K562 (cell line): ENCODE data around the gene HGS. TPM values are rescaled to one million over a fixed set of nuclear protein-coding genes. Genes with fewer than 3 reads are reported as not detected.

Experiments used
- ARNT ChIP-seq, 2 experiments: fragments of 450-650 bp; IDR thresholded peaks; 2 replicates each; pipeline ENCODE4 v1.6.1; 2016; ENCODE audit warnings: mild to moderate bottlenecking in 1 of 2
- CEBPG ChIP-seq, 3 experiments: fragments of 200-800 bp in 1 of 3; sonication (Bioruptor generic) in 1 of 3; sonication (generic) in 1 of 3; formaldehyde crosslinking in 1 of 3; IDR thresholded peaks in 2 of 3; conservative IDR thresholded peaks in 1 of 3; 2 replicates each; pipeline versions ENCODE4 v1.6.1 to v1.8.0; 2016 to 2022; ENCODE audit warnings: missing compliant biosample characterization in 2 of 3, missing genetic modification characterization in 2 of 3, mild to moderate bottlenecking in 1 of 3, missing genetic modification reagents in 1 of 3
- MEF2A ChIP-seq: IDR thresholded peaks from 2 replicates; pipeline ENCODE4 v1.6.1; 2011; ENCODE audit warnings: low read depth, mild to moderate bottlenecking, low read length, moderate library complexity; ENCODE audit not compliant: control insufficient read depth
- ZNF318 ChIP-seq, 2 experiments: fragments of 450-650 bp; IDR thresholded peaks; 2 replicates each; pipeline ENCODE4 v1.6.1; 2016; ENCODE audit warnings: mild to moderate bottlenecking in 2 of 2, borderline replicate concordance in 1 of 2, low read depth in 1 of 2, moderate library complexity in 1 of 2
- polyA plus RNA-seq, 8 experiments: library from polyadenylated mRNA; depleted of rRNA in 4 of 8; stranded (reverse) in 5 of 8; unstranded in 3 of 8; fragments of >200 nt; fragmentation: Nextera tagmentation in 2 of 8; fragmentation: Illumina TruSeq in 1 of 8; extraction: Ambion mirVana in 2 of 8; extraction: Trizol in 1 of 8; gene quantifications; 2 replicates each; pipeline versions ENCODE4 v1.2.1 to v1.2.3, GENCODE V29; 2011 to 2014; ENCODE audit warnings: inconsistent platforms in 1 of 8, missing spikeins in 1 of 8
- total RNA-seq, 7 experiments: library from RNA; depleted of rRNA in 6 of 7; stranded (reverse); fragments of >200 nt in 6 of 7; fragmentation: Illumina TruSeq in 2 of 7; extraction: Trizol in 2 of 7; gene quantifications; 2 replicates each; pipeline versions ENCODE4 v1.2.1 to v1.2.3, GENCODE V29; 2011 to 2021; ENCODE audit warnings: low replicate concordance in 1 of 7

Gene HGS
- total and polyA plus RNA-seq, 9 of the 15 experiments (the other 6 are each of a cell fraction or from before 2014, with no cell fraction given): 3.9 to 176 (median 77.1) TPM

GRCh38 chr17:81722184-81723120 lies 38.6 kb downstream of the HGS start (continued):
- TF ChIP-seq ZNF318 (IDR thresholded peaks at IDR 0.05; ENCODE audit: borderline replicate concordance in 1 of 2, low read depth in 1 of 2) (peak in 1 of 2 experiments; percentile 60; a peak in 1 of 4 replicates), MEF2A (no peak), ARNT (IDR thresholded peaks at IDR 0.05) (peak in 1 of 2 experiments; percentile 61; a peak in 1 of 4 replicates), CEBPG (CRISPR knock-in tag; IDR thresholded peaks at IDR 0.05) (no peak), CEBPG (tag; conservative IDR thresholded peaks at IDR 0.05 in 1 of 2, IDR thresholded peaks at IDR 0.05 in 1 of 2) (peak in 1 of 2 experiments; percentile 42; a peak in 1 of 4 replicates)
